GM06990 (cell line): Measurements from ENCODE around the gene DNAJC2.

Source experiments
- DNase-seq: peaks from one replicate; pipeline ENCODE4 v3.0.0-alpha.2; 2011; ENCODE audit not compliant: insufficient read length; ENCODE audit errors: extremely low read depth
- H3K27me3 ChIP-seq: replicated peaks from 2 replicates; pipeline ENCODE4 v1.6.0; 2011; ENCODE audit warnings: low read length; ENCODE audit not compliant: control insufficient read depth, insufficient read depth
- H3K36me3 ChIP-seq: 2 replicates; pipeline ENCODE4 v1.5.1; 2011; ENCODE audit warnings: low read length; ENCODE audit not compliant: control insufficient read depth, insufficient read depth
- H3K4me3 ChIP-seq: replicated peaks from 2 replicates; pipeline ENCODE4 v1.5.1; 2011; ENCODE audit warnings: low read depth, mild to moderate bottlenecking, control low read depth, low read length
- TF ChIP-seq, protein P1 (sequence below): IDR thresholded peaks from 2 replicates; pipeline ENCODE4 v1.5.1; 2011; ENCODE audit warnings: low read length, control low read depth, mild to moderate bottlenecking, inconsistent platforms; ENCODE audit not compliant: insufficient read depth, poor library complexity, severe bottlenecking

DNAJC2 gene

DNA sequence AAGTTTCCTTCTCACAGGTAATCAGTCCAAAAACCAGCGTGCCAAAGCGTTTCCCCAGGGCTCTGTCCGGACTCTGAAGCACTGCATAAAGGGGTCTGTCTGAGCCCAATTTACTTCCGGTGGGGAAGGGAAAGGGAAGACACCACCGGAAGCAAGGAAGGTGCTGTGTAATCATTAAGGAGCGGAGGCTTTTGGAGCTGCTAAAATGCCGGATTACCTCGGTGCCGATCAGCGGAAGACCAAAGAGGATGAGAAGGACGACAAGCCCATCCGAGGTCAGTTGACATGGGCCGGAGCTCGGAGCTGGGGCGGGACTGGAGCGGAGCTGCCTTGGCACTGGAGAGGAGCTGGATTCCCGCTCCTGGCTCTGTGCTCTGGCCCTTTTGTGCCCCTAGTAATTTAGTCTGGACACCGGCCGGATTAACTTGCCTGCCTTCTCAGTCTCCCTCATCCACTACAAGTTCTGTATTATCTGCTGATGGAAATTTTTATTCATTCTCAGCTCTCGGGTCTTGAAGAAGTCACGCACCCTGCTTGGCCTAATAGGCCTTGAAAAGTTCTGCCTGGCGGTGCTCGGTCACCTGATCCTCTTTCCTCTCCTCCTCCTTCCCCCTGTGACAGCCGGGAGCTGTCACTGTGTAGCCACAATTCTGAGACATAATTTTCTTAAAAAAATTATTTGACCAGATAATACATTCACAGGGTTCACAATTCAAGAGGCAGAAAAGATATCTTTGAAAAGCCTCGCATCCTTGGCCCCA is 3.1 kb upstream of the DNAJC2 start, which contains the start of gene PSMC2:
TSS of gene PSMC2 (plus strand) at position 137 of the 761 bp plus-strand sequence. CDS start at position 206, 69 bp downstream.
- Histone ChIP-seq H3K36me3 (peaks cover 2% of the 10 kb centered on the region), H3K4me3 (peak within 1 kb of the TSS; percentile 96), H3K27me3 (no peaks in the 10 kb centered on the region)
- TF ChIP-seq, protein P1, sequence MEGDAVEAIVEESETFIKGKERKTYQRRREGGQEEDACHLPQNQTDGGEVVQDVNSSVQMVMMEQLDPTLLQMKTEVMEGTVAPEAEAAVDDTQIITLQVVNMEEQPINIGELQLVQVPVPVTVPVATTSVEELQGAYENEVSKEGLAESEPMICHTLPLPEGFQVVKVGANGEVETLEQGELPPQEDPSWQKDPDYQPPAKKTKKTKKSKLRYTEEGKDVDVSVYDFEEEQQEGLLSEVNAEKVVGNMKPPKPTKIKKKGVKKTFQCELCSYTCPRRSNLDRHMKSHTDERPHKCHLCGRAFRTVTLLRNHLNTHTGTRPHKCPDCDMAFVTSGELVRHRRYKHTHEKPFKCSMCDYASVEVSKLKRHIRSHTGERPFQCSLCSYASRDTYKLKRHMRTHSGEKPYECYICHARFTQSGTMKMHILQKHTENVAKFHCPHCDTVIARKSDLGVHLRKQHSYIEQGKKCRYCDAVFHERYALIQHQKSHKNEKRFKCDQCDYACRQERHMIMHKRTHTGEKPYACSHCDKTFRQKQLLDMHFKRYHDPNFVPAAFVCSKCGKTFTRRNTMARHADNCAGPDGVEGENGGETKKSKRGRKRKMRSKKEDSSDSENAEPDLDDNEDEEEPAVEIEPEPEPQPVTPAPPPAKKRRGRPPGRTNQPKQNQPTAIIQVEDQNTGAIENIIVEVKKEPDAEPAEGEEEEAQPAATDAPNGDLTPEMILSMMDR = no peak
- peak; percentile 80 for DNase-seq

GRCh38 chr7:103346396-103346795 is 1.8 kb upstream of the DNAJC2 start:
- DNase-seq = no peak

GRCh38 chr7:103343758-103344452 is 662 bp downstream of the DNAJC2 start:
- peaks cover 6% of the 10 kb centered on the region for H3K36me3 ChIP-seq
- no peak for DNase-seq
- TF ChIP-seq, protein P1 = no peak
- peak overlapping the region; percentile 80 for H3K4me3 ChIP-seq
- H3K27me3 ChIP-seq = no peaks in the 10 kb centered on the region

More at GRCh38 chr7:103346396-103346795, 1.8 kb upstream of the DNAJC2 start:
- peaks cover under 1% of the 10 kb centered on the region for H3K36me3 ChIP-seq
- TF ChIP-seq, protein P1 = no peak
- no peaks in the 10 kb centered on the region for H3K27me3 ChIP-seq
- no peak overlapping the region for H3K4me3 ChIP-seq

GRCh38 chr7:103343332-103343731 is 1.2 kb downstream of the DNAJC2 start:
- DNase-seq = no peak
- Histone ChIP-seq H3K4me3 (peak overlapping the region; percentile 80), H3K27me3 (no peaks in the 10 kb centered on the region), H3K36me3 (peaks cover 6% of the 10 kb centered on the region)
- TF ChIP-seq, protein P1 = no peak

- TF ChIP-seq, protein P1 = no peak
- no peak for DNase-seq
- Histone ChIP-seq H3K4me3 (no peak overlapping the region), H3K27me3 (no peaks in the 10 kb centered on the region), H3K36me3 (peaks cover 6% of the 10 kb centered on the region)
Measured at GRCh38 chr7:103341466-103341865, 3.1 kb downstream of the DNAJC2 start.
